Psoas muscle (tissue), 8 donors: ENCODE measurements around the gene GPR65. TPM values are rescaled to one million over a fixed set of nuclear protein-coding genes. Genes with fewer than 3 reads are reported as not detected.

ENCODE experiments used
- ATAC-seq, 4 donors: fragments of 200-7000 bp; cut with Tn5 transposase; one replicate each; pipeline ENCODE4 v1.9.1; 2020; ENCODE audit warnings: moderate library complexity in 3 of 4, mild to moderate bottlenecking in 2 of 4
- DNase-seq, 2 donors: peaks; one replicate each; pipeline ENCODE4 v3.0.0-alpha.2; 2020
- H3K27ac ChIP-seq: fragments of 200-600 bp; one replicate; pipeline ENCODE4 v1.8.0; 2022
- H3K27me3 ChIP-seq, 3 donors: fragments of 200-600 bp in 1 of 3; one replicate each; pipeline versions ENCODE4 v1.6.1 to v1.8.0; 2013 to 2022; ENCODE audit warnings: low read length in 2 of 3, mild to moderate bottlenecking in 2 of 3, moderate library complexity in 1 of 3; ENCODE audit not compliant: insufficient read depth in 3 of 3
- H3K36me3 ChIP-seq, 2 donors: fragments of 200-600 bp in 1 of 2; one replicate each; pipeline versions ENCODE4 v1.6.1 to v1.8.0; 2013 to 2022; ENCODE audit warnings: low read depth in 1 of 2, mild to moderate bottlenecking in 1 of 2, moderate library complexity in 1 of 2; ENCODE audit not compliant: insufficient read depth in 1 of 2
- H3K4me1 ChIP-seq: fragments of 200-600 bp; one replicate; pipeline ENCODE4 v1.8.0; 2022
- H3K4me3 ChIP-seq: fragments of 200-600 bp; one replicate; pipeline ENCODE4 v1.8.0; 2022; ENCODE audit warnings: mild to moderate bottlenecking
- H3K9me3 ChIP-seq: fragments of 200-600 bp; one replicate; pipeline ENCODE4 v1.8.0; 2022
- CTCF ChIP-seq: fragments of 200-600 bp; IDR thresholded peaks from one replicate; pipeline ENCODE4 v1.8.0; 2022; ENCODE audit warnings: antibody characterized with exemption
- WGBS, 3 donors: extraction: QIAGEN DNeasy Blood & Tissue Kit; methylation state at CpG; one replicate each; pipeline versions ENCODE4 v1.1.6 to v1.1.7; 2013; 5-methylcytosine and 5-hydroxymethylcytosine counted together
- intact Hi-C, 2 donors: fragments of 100-400 bp; cut with DNase I; formaldehyde crosslinking; loops; one replicate each; pipeline versions ENCODE4 v1.11.0 to v1.14.2; 2022
- polyA plus RNA-seq, 3 donors: library from polyadenylated mRNA; stranded (reverse); fragments of 200-250 nt; gene quantifications; one replicate each; pipeline ENCODE4 v1.2.3, GENCODE V29; 2013
- total RNA-seq, 4 donors: library from RNA; stranded (reverse); fragmentation: NEBNext Ultra II Directional in 2 of 4; extraction: Animal tissue kit (Norgen Biotek cat#: 25700) in 2 of 4; gene quantifications; one replicate each; pipeline versions ENCODE4 v1.2.1 to v1.2.4, GENCODE V29; 2021 to 2023
- donor health status: healthy with polysubstance abuse.
- donor health status: DM: no; HTN: no; CAD: no; lungs with moderate emphysema.
- donor health status: Bipolar disorder and iron deficiency.
- donor health status: healthy.
- donor health status: DM: yes; HTN: yes; CAD: no.
- donor health status: DM: no; HTN: no; CAD: no.
- donor health status: DM: no; HTN: no; CAD: no.
- donor health status: DM: yes; HTN: yes; CAD: no.

GPR65 gene
- total and polyA plus RNA-seq, 7 donors, result 0.06 to 0.34 (median 0.24) TPM

GRCh38 chr14:87992718-87993628 is 12.0 kb upstream of the GPR65 start, which contains the start of gene GALC:
Gene GALC (minus strand): TSS chr14:87993182. CDS start chr14:87993164, 18 bp downstream.
- H3K27ac ChIP-seq, result peak within 1 kb of the TSS; percentile 89
- intact Hi-C loops, result loop anchor here in 1 of 2 donors (10.0 kb wide), 1 partner anchor 392 kb away; the partner anchor contains the start of gene SPATA7
- H3K9me3 ChIP-seq, result no peaks in the 10 kb centered on the region
- peak; percentile 96 to 98 (median 96) for ATAC-seq
- no peaks in the 10 kb centered on the region for H3K4me1 ChIP-seq
- no peak for TF ChIP-seq CTCF
- H3K27me3 ChIP-seq, result no peaks in the 10 kb centered on the region
- WGBS, 3 donors, result 2 to 3% (median 2%) methylated on average over 60 to 83 of the region's 83 CpGs
- peak; percentile 97 for DNase-seq
- no peaks in the 10 kb centered on the region for H3K36me3 ChIP-seq
- H3K4me3 ChIP-seq, result peak within 1 kb of the TSS; percentile 84

- H3K4me1 ChIP-seq, result no peaks in the 10 kb centered on the region
- H3K27ac ChIP-seq, result no peak overlapping the region
- no peak for TF ChIP-seq CTCF
Measured at GRCh38 chr14:87994974-87995373, 10.0 kb upstream of the GPR65 start.

GRCh38 chr14:87995500-87996290 is 9.2 kb upstream of the GPR65 start:
- no peak overlapping the region for H3K4me3 ChIP-seq
- TF ChIP-seq CTCF, result no peak
- H3K36me3 ChIP-seq, result no peaks in the 10 kb centered on the region
- intact Hi-C loops, result loop anchor here in 1 of 2 donors (10.0 kb wide), 1 partner anchor 389 kb away; the partner anchor contains the start of gene SPATA7
- no peaks in the 10 kb centered on the region for H3K4me1 ChIP-seq
- no peak overlapping the region for H3K27ac ChIP-seq
- DNase-seq, result no peak
- peaks cover 0 to 4% (median 0%) of the 10 kb centered on the region in 3 donors for H3K27me3 ChIP-seq
- ATAC-seq, result no peak
- 63 to 64% (median 63%) methylated on average over 6 of the region's 6 CpGs for WGBS, 3 donors
- H3K9me3 ChIP-seq, result no peaks in the 10 kb centered on the region

More at GRCh38 chr14:87994974-87995373, 10.0 kb upstream of the GPR65 start:
- Histone ChIP-seq H3K9me3 (no peaks in the 10 kb centered on the region), H3K4me3 (no peak overlapping the region), H3K27me3 (peaks cover 0 to 4% (median 0%) of the 10 kb centered on the region in 3 donors), H3K36me3 (no peaks in the 10 kb centered on the region)
- 76 to 88% (median 84%) methylated on average over 6 of the region's 6 CpGs for WGBS, 3 donors
- intact Hi-C loops, result loop anchor here in 1 of 2 donors (10.0 kb wide), 1 partner anchor 390 kb away; the partner anchor contains the start of gene SPATA7
- DNase-seq (no peak), ATAC-seq (no peak)

- TF ChIP-seq CTCF, result no peak
- intact Hi-C loops, result loop anchor here in 1 of 2 donors (10.0 kb wide), 1 partner anchor 389 kb away; the partner anchor contains the start of gene SPATA7
- Histone ChIP-seq H3K36me3 (no peaks in the 10 kb centered on the region), H3K27me3 (peaks cover 0 to 4% (median 0%) of the 10 kb centered on the region in 3 donors), H3K4me1 (no peaks in the 10 kb centered on the region), H3K9me3 (no peaks in the 10 kb centered on the region), H3K4me3 (no peak overlapping the region), H3K27ac (no peak overlapping the region)
- no peak for ATAC-seq
- 8 to 23% (median 17%) methylated on average over 1 of the region's 1 CpG for whole genome bisulfite sequencing, 3 donors
- DNase-seq, result no peak
Measured at GRCh38 chr14:87996291-87996592, 8.7 kb upstream of the GPR65 start.
